ENCODE results near the gene RIC1. TPM values are rescaled to one million over a fixed set of nuclear protein-coding genes. Genes with fewer than 3 reads are reported as not detected.
A peak's percentile ranks its signal among the peaks of the same experiment; 100 is the strongest.

RIC1 gene
- total and polyA plus RNA-seq, 2 of the 4 experiments (the other 2 are of a cell fraction): 28.8 to 76.9 TPM

GRCh38 chr9:5580650-5581049, 48.3 kb upstream of the RIC1 start:
- Histone ChIP-seq H3K56ac (ENCODE audit: extremely low read depth, insufficient read depth, low read length) (no peak overlapping the region), H4K20me1 (ENCODE audit: insufficient read depth, low read length) (no peaks in the 10 kb centered on the region), H3K27me3 (ENCODE audit: control insufficient read depth, insufficient read depth, low read length) (no peaks in the 10 kb centered on the region), H2AK9ac (replicated peaks; ENCODE audit: low read depth, low read length, poor library complexity) (no peak overlapping the region), H4K91ac (ENCODE audit: insufficient read depth, low read depth, low read length) (no peak overlapping the region), H2AFZ (replicated peaks; ENCODE audit: low read length, poor library complexity) (no peak overlapping the region), H3K36me3 (ENCODE audit: control insufficient read depth, insufficient read depth, low read length) (no peaks in the 10 kb centered on the region), H3K4me3 (ENCODE audit: insufficient read depth, low read depth, low read length) (no peak overlapping the region), H4K8ac (ENCODE audit: low read depth in 2 of 2, low read length in 2 of 2) (no peak overlapping the region), H3K14ac (replicated peaks; ENCODE audit: low read depth, low read length) (no peak overlapping the region), H3K9me1 (ENCODE audit: insufficient read depth, low read length) (0 out of 2 replicates have a peak, but pooled peaks cover 2% of the 10 kb centered on the region), H2AK5ac (ENCODE audit: low read depth, low read length) (0 out of 2 replicates have a peak overlapping the region, but pooled peaks have one; percentile 11), H3K18ac (ENCODE audit: low read depth, low read length) (no peak overlapping the region), H2BK120ac (ENCODE audit: low read depth, low read length) (no peak overlapping the region), H3K4ac (ENCODE audit: low read depth, low read length) (no peak overlapping the region), H2BK5ac (ENCODE audit: low read depth, low read length, poor library complexity, severe bottlenecking) (no peak overlapping the region), H3K23ac (ENCODE audit: low read depth, low read length) (no peak overlapping the region), H2BK15ac (ENCODE audit: low read depth, low read length) (no peak overlapping the region), H3K27ac (ENCODE audit: insufficient read depth, low read length) (no peak overlapping the region), H4K5ac (ENCODE audit: low read depth, low read length) (no peak overlapping the region), H3K4me2 (ENCODE audit: low read depth, low read length) (no peak overlapping the region), H3K9me3 (ENCODE audit: control insufficient read depth, insufficient read depth, low read length) (no peaks in the 10 kb centered on the region), H3K9ac (ENCODE audit: low read depth, low read length) (no peak overlapping the region), H3K79me1 (ENCODE audit: low read depth in 1 of 2, low read length in 2 of 2) (peaks cover 0 to 4% of the 10 kb centered on the region in 2 experiments; a peak in 1 of 4 replicates), H2BK20ac (ENCODE audit: low read depth, low read length) (no peak overlapping the region), H3K4me1 (ENCODE audit: control insufficient read depth, insufficient read depth, low read length) (peaks cover 7% of the 10 kb centered on the region)
- in situ Hi-C loops (cut with MboI; ENCODE audit: low sequenced_read_pairs) (loop anchor here (10.0 to 25.0 kb wide), 2 partner anchors 596 to 1193 kb away; partner anchors contain the start of gene JAK2), dilution Hi-C loops (cut with HindIII; ENCODE audit: low sequenced_read_pairs, unreplicated experiment) (no loop called here), intact Hi-C loops (cut with micrococcal nuclease) (no loop called here)
- no CpG with 5 or more reads among the region's 3 CpGs for WGBS, 2 experiments (ENCODE audit: extremely low coverage in 2 of 2, insufficient read length in 1 of 2)
- ChIA-PET CTCF (no interaction called here), POLR2A (ENCODE audit: unreplicated experiment) (no interaction called here)
- ATAC-seq (ENCODE audit: low read depth) (no peak), DNase-seq (no peak)
- TF ChIP-seq MAFK (IDR thresholded peaks at IDR 0.05; ENCODE audit: low read depth, low read length) (no peak), FOS (IDR thresholded peaks at IDR 0.05; ENCODE audit: low read depth, low read length) (no peak), MXI1 (IDR thresholded peaks at IDR 0.05; ENCODE audit: borderline replicate concordance, low read depth, low read length) (no peak), RAD21 (IDR thresholded peaks at IDR 0.05; ENCODE audit: low read length) (no peak), BHLHE40 (IDR thresholded peaks at IDR 0.05; ENCODE audit: low read depth, low read length) (no peak), RFX5 (IDR thresholded peaks at IDR 0.05; ENCODE audit: low read depth, low read length) (no peak), RCOR1 (IDR thresholded peaks at IDR 0.05; ENCODE audit: insufficient replicate concordance, low read length) (no peak), CEBPB (IDR thresholded peaks at IDR 0.05; ENCODE audit: low read depth, low read length) (no peak), CTCF (conservative IDR thresholded peaks at IDR 0.05; ENCODE audit: low read depth, low read length) (no peak), MAZ (IDR thresholded peaks at IDR 0.05; ENCODE audit: borderline replicate concordance, low read depth, low read length) (no peak)
- no TSS peak for BruUV-seq (replicated peaks)
